ENCODE data around the gene TLK2.
"Not testable (repeated sequence)": the region's sequence is repeated elsewhere in the genome, so short reads cannot be mapped to it uniquely, and the experiment has no call there.

The TLK2 gene

DNA sequence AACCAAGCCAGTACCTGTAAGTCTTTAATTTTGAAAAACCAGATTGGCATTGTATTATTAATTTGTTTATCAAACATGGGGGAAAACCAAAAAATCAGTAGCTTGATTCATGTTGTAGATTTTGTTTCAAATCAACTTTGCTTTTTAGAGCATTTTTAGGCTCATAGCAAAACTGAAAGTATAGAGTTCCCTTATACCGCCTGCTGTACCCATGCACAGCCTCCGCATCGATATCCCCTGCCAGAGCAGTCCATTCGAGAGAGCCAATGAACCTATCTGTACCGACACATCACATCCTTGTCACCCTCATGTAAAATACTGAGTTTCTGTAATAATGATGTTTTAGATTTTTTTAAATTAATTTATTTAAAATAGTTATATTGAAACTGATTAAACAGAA lies 132.7 kb downstream of the TLK2 start:
- DNase-seq: no peak

GRCh38 chr17:62611728-62612127 lies 133.1 kb downstream of the TLK2 start:
- DNase-seq: no peak

DNA sequence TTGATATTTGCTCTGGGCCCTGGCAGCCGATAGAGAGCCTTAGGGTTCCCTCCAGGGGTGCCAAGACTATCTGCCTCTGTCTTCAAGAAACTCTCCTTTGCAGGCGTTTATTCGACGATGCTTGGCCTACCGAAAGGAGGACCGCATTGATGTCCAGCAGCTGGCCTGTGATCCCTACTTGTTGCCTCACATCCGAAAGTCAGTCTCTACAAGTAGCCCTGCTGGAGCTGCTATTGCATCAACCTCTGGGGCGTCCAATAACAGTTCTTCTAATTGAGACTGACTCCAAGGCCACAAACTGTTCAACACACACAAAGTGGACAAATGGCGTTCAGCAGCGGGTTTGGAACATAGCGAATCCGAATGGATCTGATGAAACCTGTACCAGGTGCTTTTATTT lies 133.7 kb downstream of the TLK2 start:
- not testable (repeated sequence) for DNase-seq

- DNase-seq: not testable (repeated sequence)
These were observed 134.5 kb downstream of the TLK2 start for GRCh38 chr17:62613095-62613494.

- DNase-seq: peak; percentile 81 to 93
These were observed 135.5 kb downstream of the TLK2 start for GRCh38 chr17:62614142-62614541.

DNA sequence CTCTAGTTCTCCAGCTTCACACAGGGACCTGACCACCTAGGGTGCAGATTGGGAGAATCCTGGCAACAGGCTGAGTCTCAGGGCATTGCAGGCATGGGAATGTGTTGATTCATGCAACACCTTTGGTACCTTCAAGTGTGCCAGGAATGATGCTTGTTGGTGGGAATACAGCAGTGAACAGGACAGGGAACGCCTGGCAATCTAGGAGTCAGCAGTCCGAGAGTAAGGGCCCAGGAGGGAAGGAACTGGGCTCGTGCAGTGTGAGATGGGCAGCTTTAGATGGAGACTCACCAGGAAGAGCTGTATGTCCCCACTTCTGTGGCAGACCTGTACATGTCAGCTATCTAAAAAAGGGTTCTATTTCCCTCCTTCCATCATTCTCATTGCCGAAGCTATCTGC lies 136.9 kb downstream of the TLK2 start:
- DNase-seq: no peak

DNA sequence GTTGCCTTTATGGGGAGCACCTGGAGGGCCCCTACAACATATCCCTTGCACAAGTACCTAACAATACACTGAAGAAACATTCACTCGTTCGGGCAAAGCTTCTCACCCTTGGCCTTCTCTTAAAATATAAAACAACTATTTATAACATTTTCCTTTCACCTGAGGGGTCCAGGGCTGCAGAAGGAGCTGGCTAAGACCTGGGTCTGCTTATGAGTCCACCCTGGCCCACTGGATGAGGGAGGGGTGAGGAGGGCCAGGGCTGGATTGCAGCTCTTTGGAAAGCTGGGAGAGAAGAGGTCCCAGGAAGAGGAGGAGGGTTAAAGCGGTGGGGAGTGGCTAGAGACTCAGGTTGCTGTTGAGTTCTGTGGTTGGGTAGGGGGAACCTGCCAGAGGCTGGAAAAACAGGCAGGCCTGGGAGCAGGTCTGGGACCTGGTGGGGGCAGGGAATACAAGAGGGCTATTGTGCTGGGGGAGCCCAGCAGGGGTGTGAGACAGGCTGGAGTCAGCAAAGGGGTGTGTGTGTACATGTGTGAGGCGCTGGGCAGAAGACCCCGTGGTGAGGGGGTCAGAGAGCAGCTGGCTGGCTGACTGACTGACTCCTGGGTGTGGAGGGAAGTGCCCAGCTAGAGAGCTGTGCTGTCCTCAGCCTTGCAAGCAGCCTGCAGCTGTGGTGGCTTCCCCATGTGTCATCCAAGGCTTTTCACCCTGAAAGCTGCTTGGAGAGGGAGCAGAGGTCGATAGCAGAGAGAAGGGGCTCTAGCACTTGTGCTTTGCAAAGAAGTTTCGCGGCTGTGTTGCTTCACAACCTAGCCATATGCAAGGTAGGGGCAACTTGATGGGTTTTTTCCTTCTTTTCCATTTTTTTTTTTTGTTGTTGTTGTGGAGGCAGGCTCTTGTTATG lies 138.6 kb downstream of the TLK2 start:
- no peak for DNase-seq

GRCh38 chr17:62617894-62618472 lies 139.4 kb downstream of the TLK2 start:
- DNase-seq: no peak

DNA sequence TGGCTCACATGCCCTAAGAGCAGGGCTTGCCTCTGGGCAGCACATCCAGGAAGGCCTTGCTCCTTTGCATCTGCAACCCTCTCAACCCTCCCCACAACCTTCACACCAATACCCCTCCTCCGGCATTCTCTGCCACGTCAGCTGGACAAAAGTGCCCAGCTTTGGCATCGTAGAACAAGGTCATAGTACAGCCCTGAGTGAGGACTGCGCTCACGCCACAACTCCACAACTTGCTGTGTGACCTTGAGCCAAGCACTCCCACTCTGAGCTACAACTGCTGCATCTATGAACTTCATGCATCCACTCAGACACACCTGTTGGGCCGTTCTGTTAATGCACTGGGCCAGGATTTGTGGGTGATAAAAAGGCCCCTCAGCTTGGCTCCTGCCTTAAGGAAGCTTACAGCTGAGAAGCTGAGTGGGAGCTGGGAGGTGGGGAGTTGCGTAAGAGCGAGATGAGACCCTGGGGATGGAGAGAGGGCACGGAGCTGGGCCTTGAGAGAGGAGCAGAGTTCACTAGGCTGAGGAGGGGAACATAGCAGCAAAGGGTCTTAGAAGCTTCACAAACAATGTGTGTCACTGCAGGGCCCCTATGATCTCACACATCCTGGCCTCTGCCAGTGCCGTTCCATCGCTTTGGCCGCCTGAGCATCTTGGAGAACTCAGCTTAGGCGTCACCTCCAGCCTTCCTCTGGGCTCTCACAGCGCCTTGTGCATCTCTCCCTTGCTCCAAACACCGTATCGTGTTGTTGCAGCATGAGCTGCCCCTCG lies 140.2 kb downstream of the TLK2 start:
- DNase-seq: no peak

- no peak for DNase-seq
These were observed 141.0 kb downstream of the TLK2 start for GRCh38 chr17:62619417-62620155.

GRCh38 chr17:62621223-62621622 lies 142.6 kb downstream of the TLK2 start:
- DNase-seq: no peak

GRCh38 chr17:62625184-62625869 lies 146.7 kb downstream of the TLK2 start:
- no peak for DNase-seq

GRCh38 chr17:62625870-62626200 lies 147.2 kb downstream of the TLK2 start:
- peak in 1 of 2 experiments; percentile 45 for DNase-seq

DNA sequence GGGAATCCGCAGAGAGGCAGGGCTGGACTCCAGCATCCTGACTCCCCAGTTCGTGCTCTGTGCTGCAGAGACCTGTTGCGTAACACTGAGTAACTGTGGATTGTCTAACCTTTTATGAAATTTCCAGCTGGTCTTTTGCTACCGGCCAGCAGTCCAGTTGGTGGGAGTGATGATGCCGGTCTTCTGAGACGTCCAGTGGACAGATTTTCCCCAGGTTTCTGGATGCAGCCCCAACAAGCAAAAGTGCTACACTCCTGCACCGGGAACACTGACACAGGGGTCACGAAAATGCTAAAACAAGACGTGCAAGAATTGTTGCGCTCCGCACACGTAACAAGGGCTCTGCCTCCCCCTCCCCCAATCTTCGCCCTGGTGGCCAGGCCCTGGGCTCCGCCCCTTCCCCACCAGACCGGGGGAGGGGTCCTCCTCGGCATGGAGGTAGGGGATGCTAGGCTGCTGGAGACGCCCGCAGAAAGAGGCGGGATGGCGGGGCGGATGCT lies 148.1 kb downstream of the TLK2 start:
- DNase-seq: no peak

DNA sequence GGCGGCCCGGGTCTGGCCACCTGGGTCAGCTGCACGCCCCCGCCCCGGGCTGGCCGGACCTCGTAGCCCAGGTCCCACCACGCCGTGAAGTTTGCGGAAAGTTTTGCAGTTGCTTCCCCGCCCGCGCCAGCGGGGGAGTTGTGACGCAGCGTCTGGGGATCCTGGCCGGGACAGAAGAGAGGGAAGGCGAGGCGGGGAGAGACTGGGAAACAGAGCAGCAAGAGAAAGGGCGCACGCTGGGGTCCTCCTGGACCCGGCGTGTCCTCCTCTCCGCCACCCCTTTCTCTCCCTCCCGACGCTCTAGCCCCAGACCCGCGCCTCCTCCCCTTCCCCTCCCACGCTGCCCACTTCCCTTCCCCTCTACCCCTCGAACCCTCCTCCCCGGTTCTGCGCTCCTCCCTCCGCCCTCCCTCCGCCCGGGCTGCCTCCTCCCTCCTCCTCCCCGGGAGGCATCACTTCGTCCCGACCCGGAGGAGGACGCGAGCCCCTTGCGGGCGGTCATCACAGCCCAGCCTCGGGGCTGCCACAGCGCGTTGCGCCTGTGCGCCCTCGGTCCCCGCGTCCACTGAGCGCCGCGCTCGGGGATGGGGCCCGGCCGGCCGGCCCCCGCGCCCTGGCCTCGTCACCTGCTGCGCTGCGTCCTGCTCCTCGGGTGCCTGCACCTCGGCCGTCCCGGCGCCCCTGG lies 148.7 kb downstream of the TLK2 start, which contains the start of gene MRC2:
Gene MRC2 (plus strand): TSS at position 452 of the 685 bp plus-strand sequence. CDS start 133 bp downstream, at position 585.
- DNase-seq: peak in 1 of 2 experiments; percentile 20

DNA sequence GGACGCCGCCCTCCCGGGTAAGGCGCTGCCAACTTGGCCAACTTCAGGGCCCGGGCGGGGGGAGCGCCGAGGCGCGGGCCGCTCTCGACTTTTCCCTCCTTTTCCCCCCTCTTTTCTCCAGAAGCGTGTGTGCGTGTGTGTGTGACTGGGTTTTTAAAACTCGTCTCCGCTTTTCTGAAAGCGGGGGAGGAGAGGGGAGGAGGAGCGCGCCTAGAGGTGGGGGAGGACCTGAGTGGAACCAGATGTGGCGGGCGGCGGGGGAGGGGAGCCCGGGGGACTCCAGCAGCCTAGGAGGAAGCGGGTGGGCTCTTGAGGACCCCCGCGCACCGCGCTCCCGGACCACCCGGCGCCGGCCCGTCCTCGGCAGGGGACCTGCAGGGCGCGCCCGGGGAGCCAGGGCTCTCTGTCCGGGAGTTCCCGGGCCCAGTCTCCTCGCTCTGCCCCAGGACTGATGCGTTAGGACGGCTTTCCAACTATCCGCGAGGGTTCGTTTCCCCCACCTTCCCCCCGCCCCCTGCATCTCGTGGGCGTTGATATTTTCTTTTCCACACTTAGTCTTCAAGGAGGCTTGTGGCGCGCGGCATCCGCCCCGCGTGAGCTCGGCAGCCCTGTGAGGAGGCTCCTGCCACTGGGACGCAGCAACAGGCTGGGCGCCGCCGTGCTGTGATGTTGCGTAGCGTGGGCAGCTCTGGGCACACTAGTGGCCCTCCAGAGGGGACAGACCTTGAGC lies 149.4 kb downstream of the TLK2 start:
- DNase-seq: peak in 1 of 2 experiments; percentile 10

GRCh38 chr17:62628831-62629555 lies 150.4 kb downstream of the TLK2 start:
- no peak for DNase-seq

- no peak for DNase-seq
These were observed 151.1 kb downstream of the TLK2 start for GRCh38 chr17:62629556-62630364.
